IMR-90 (cell line): ENCODE results near the gene CTBP1.

Experiments used
- CHD1 ChIP-seq: IDR thresholded peaks from 2 replicates; pipeline ENCODE4 v1.6.1; 2012; ENCODE audit warnings: low read depth, low read length, improper control_type of control experiment
- CTCF ChIP-seq: conservative IDR thresholded peaks from 2 replicates; pipeline ENCODE4 v1.5.1; 2012; ENCODE audit warnings: mild to moderate bottlenecking, low read depth, low read length, improper control_type of control experiment
- MAZ ChIP-seq: IDR thresholded peaks from 2 replicates; pipeline ENCODE4 v1.6.1; 2012; ENCODE audit warnings: low read depth, mild to moderate bottlenecking, low read length, improper control_type of control experiment, moderate library complexity, borderline replicate concordance
- NFE2L2 ChIP-seq: fragments of 150-350 bp; IDR thresholded peaks from 2 replicates; pipeline ENCODE4 v1.6.1; 2016; ENCODE audit warnings: low read depth, mild to moderate bottlenecking, low read length
- POLR2A ChIP-seq: IDR thresholded peaks from 2 replicates; pipeline ENCODE4 v1.6.1; 2012; ENCODE audit warnings: mild to moderate bottlenecking, low read depth, low read length
- RAD21 ChIP-seq: IDR thresholded peaks from 2 replicates; pipeline ENCODE4 v1.6.1; 2012; ENCODE audit warnings: low read length, improper control_type of control experiment
- RFX5 ChIP-seq: IDR thresholded peaks from 2 replicates; pipeline ENCODE4 v1.8.0; 2012; ENCODE audit warnings: low read depth, mild to moderate bottlenecking, low read length, moderate library complexity

DNA sequence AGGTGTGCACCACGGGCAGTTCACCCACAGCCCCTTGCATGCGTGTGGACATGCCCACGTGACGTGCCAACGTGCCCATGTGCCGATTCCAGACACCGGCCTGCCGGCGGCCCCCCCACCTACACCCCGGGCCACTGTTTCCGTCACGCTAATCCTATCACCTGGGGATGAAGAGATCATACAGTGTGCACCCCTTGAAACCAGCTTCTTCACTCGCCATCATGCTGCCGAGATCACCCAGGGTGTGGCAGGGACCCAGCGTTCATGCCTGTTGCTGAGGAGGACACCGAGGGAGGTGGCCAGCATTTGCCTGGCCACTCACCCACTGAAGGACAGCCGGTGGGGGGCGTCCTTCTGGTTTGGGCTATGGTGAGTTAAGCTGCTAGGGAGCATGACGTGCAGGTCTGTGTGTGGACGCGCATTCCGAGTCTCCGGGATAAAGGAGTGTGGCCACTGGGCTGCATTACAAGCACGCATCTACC lies 14.1 kb downstream of the CTBP1 start:
- TF ChIP-seq RFX5 (no peak), POLR2A (no peak), CHD1 (no peak), CTCF (no peak), RAD21 (no peak), NFE2L2 (no peak), MAZ (no peak)
